ENCODE results near the gene GPC4. TPM values are rescaled to one million over a fixed set of nuclear protein-coding genes. Genes with fewer than 3 reads are reported as not detected.

GPC4 gene
- total RNA-seq, 1 donor from 2014 or later = 32.8 TPM

DNA sequence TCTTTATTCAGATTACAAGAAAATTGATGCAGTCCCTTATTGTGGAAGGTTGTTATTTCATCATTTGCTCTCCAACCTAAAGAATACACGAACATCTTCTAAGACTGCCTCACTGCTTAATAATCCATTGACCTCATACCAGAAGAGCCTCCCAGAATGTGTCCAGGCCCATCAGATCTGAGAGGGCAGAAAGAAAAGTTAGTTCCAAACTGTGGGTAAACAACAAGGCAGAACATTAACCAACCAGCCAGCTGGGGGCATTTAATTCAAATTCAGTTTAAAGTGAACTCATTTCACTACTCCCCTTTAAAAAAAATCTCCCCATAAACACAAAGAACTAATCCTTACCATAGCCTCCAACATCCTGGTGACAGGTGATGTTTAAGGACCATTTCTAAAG is 13.8 kb downstream of the GPC4 start:
- peaks cover 4% of the 10 kb centered on the region for H3K4me1 Mint-ChIP-seq (ENCODE audit: low read depth, unreplicated experiment)

DNA sequence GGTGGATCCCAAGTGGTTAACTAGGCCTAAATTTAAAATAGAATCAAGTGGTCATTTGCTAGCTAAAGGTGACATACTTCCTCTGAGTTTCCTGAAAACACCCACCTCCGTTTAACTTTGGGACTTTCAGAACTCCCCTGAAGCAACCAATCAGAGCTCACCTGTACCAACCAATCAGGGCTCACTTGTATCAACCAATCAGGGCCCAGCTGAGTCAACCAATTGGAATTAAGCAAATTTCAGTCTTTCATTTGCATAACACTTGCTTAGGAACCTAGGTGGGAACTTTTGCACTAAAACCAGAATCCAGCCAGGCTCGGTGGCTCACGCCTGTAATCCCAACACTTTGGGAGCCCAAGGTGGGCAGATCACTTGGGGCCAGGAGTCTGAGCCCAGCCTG is 15.9 kb downstream of the GPC4 start:
- Mint-ChIP-seq H3K27me3 (ENCODE audit: unreplicated experiment) (no peaks in the 10 kb centered on the region), H3K4me1 (ENCODE audit: low read depth, unreplicated experiment) (peaks cover 9% of the 10 kb centered on the region), H3K9me3 (ENCODE audit: unreplicated experiment) (no peaks in the 10 kb centered on the region), H3K36me3 (ENCODE audit: unreplicated experiment) (no peaks in the 10 kb centered on the region), H3K27ac (ENCODE audit: unreplicated experiment) (no peak overlapping the region), H3K4me3 (ENCODE audit: unreplicated experiment) (no peak overlapping the region)
- TF ChIP-seq, protein P1, sequence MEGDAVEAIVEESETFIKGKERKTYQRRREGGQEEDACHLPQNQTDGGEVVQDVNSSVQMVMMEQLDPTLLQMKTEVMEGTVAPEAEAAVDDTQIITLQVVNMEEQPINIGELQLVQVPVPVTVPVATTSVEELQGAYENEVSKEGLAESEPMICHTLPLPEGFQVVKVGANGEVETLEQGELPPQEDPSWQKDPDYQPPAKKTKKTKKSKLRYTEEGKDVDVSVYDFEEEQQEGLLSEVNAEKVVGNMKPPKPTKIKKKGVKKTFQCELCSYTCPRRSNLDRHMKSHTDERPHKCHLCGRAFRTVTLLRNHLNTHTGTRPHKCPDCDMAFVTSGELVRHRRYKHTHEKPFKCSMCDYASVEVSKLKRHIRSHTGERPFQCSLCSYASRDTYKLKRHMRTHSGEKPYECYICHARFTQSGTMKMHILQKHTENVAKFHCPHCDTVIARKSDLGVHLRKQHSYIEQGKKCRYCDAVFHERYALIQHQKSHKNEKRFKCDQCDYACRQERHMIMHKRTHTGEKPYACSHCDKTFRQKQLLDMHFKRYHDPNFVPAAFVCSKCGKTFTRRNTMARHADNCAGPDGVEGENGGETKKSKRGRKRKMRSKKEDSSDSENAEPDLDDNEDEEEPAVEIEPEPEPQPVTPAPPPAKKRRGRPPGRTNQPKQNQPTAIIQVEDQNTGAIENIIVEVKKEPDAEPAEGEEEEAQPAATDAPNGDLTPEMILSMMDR (IDR thresholded peaks at IDR 0.05; ENCODE audit: partially characterized antibody, unreplicated experiment) = no peak
- DNase-seq = no peak

More for the DNA sequence above, 13.8 kb downstream of the GPC4 start:
- no peaks in the 10 kb centered on the region for H3K36me3 Mint-ChIP-seq (ENCODE audit: unreplicated experiment)
- no peaks in the 10 kb centered on the region for H3K9me3 Mint-ChIP-seq (ENCODE audit: unreplicated experiment)
- H3K27me3 Mint-ChIP-seq (ENCODE audit: unreplicated experiment) = peaks cover 4% of the 10 kb centered on the region
- DNase-seq = no peak
- H3K4me3 Mint-ChIP-seq (ENCODE audit: unreplicated experiment) = no peak overlapping the region
- no peak overlapping the region for H3K27ac Mint-ChIP-seq (ENCODE audit: unreplicated experiment)
- TF ChIP-seq, protein P1 (IDR thresholded peaks at IDR 0.05; ENCODE audit: partially characterized antibody, unreplicated experiment) = no peak

DNA sequence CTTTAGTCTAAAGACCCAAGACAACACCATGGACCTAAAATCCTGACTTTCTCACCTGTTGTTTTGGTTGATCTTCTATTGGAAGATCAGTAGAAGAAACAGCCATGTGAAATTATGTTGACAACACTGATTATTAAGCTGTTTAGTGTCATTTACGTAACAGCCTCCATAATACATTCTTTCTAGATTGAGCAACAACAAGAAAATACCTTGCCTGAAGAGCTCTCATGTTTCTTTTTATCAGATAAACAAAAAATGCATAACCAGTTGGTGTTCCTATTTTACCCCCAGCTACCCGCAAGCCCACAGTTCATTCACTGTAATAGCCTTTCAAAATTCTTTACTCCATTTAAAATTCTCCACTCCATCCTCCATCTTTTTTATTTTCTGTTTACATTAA is 20.5 kb downstream of the GPC4 start:
- Mint-ChIP-seq H3K4me1 (ENCODE audit: low read depth, unreplicated experiment) (peaks cover 21% of the 10 kb centered on the region), H3K36me3 (ENCODE audit: unreplicated experiment) (no peaks in the 10 kb centered on the region), H3K4me3 (ENCODE audit: unreplicated experiment) (no peak overlapping the region), H3K27ac (ENCODE audit: unreplicated experiment) (no peak overlapping the region), H3K27me3 (ENCODE audit: unreplicated experiment) (peaks cover 1% of the 10 kb centered on the region), H3K9me3 (ENCODE audit: unreplicated experiment) (peaks cover 2% of the 10 kb centered on the region)
- no peak for DNase-seq
- TF ChIP-seq, protein P1 (IDR thresholded peaks at IDR 0.05; ENCODE audit: partially characterized antibody, unreplicated experiment) = no peak

DNA sequence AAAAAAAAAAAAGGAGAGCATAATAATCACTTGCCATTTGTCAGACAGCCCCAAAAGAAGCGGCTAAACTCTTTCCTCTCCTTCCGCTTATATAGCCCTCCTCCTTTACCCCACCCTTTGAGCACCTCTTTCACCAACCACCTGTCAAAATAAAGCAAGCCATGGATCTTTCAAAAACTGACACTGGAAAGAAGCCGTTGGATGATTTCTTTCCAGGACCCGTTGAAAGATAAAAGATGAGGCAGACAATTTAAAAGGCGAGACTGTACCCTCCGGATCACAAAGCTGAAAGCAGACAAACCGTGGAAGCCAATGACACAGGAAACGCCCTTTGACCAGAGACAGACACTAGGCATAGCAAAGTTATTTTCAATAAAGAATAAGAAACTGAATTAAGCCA is 22.6 kb downstream of the GPC4 start:
- no peak for DNase-seq
- Mint-ChIP-seq H3K4me3 (ENCODE audit: unreplicated experiment) (no peak overlapping the region), H3K36me3 (ENCODE audit: unreplicated experiment) (no peaks in the 10 kb centered on the region), H3K27ac (ENCODE audit: unreplicated experiment) (no peak overlapping the region), H3K9me3 (ENCODE audit: unreplicated experiment) (peaks cover 2% of the 10 kb centered on the region), H3K27me3 (ENCODE audit: unreplicated experiment) (peaks cover 1% of the 10 kb centered on the region), H3K4me1 (ENCODE audit: low read depth, unreplicated experiment) (peaks cover 26% of the 10 kb centered on the region)
- TF ChIP-seq, protein P1 (IDR thresholded peaks at IDR 0.05; ENCODE audit: partially characterized antibody, unreplicated experiment) = no peak

DNA sequence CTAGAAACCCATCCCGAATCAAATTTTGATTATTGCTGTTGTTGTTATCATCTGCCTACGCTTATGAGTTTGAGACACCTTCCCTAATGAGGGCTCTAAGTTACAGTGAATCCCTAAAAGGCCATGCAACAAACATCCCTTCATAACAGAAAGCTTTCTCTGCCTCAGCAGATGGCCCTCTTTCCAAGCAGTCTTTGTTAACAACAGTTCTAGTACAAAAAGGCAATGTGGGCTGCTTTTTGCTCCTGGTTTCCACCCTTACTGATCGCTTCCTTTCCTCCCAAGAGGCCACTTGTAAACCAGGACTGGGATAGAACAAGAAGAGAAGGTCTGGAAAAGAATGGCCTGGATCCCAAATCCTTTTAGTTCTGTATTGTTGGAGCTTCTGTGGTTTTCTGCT is 24.2 kb downstream of the GPC4 start:
- Mint-ChIP-seq H3K9me3 (ENCODE audit: unreplicated experiment) (peaks cover 2% of the 10 kb centered on the region), H3K4me1 (ENCODE audit: low read depth, unreplicated experiment) (peaks cover 25% of the 10 kb centered on the region), H3K4me3 (ENCODE audit: unreplicated experiment) (peak overlapping the region; percentile 71), H3K27ac (ENCODE audit: unreplicated experiment) (peak overlapping the region; percentile 96), H3K36me3 (ENCODE audit: unreplicated experiment) (no peaks in the 10 kb centered on the region), H3K27me3 (ENCODE audit: unreplicated experiment) (peaks cover 1% of the 10 kb centered on the region)
- TF ChIP-seq, protein P1 (IDR thresholded peaks at IDR 0.05; ENCODE audit: partially characterized antibody, unreplicated experiment) = no peak
- DNase-seq = no peak
